ENCODE results near the gene MIOX. TPM values are rescaled to one million over a fixed set of nuclear protein-coding genes. Genes with fewer than 3 reads are reported as not detected.

The MIOX gene
- polyA plus RNA-seq, 3 donors: 0.38 TPM; not detected in 2

GRCh38 chr22:50469377-50470305, 17.0 kb upstream of the MIOX start:
- 39 to 40% (median 40%) methylated on average over 23 to 25 of the region's 25 CpGs for WGBS, 3 donors
- H3K27ac ChIP-seq (ENCODE audit: low read depth, low read length): no peak overlapping the region

GRCh38 chr22:50470491-50470890, 16.2 kb upstream of the MIOX start:
- H3K27ac ChIP-seq (ENCODE audit: low read depth, low read length): no peak overlapping the region
- 48 to 76% (median 66%) methylated on average over 6 of the region's 6 CpGs for WGBS, 3 donors

DNA sequence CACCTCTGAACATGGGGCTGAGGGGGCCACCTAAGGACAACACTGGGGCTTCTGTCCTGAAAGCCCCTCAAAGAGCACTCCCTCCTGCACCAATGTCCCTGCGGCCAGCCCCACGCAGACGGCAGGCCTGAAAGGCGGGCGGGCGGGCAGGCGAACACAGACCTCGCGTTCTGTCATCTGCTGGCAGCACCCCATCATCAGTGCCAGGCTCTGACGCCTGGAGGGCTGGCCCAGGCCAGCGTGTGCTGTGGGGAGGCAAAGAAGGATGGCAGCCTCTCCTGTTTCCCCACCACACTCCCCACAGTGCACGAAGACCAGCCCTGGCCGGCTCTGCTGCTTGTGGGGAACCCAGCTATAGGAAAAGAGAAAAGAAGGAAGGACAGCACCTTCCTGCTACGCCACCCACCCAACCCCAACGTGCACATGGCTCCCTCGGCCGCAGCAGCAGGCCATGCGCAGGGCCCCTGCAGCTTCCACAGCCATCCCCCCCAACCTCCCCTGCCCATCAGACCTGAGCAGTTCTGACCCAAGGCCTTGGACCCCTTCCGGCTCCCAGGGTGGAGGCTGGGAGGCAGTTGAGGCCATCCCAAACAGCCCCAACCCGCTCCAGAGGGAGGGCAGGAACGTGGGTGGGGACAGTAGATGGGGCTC, 15.3 kb upstream of the MIOX start:
- no peak overlapping the region for H3K27ac ChIP-seq (ENCODE audit: low read depth, low read length)
- 75 to 81% (median 80%) methylated on average over 21 of the region's 21 CpGs for WGBS, 3 donors

DNA sequence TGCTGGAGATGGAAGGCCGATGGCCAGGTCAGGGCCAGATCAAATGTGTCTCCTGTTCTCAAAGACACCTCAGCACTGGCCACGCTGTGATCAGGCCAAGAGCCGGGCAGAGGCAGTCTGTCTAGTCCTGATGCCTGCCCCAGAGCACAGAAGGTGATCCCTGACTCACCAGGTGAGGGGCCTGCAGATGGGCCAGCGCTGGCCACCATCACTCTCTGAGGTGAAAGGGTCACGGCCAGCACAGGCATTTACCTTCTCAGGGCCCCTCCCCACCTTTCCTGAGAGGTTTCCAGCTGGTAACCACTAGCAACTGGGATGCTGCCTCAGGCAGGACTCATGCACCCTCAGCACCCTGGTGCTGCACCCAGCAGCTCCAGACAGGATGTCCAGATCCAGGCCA, 14.7 kb upstream of the MIOX start:
- 80 to 85% (median 81%) methylated on average over 5 of the region's 5 CpGs for WGBS, 3 donors
- no peak overlapping the region for H3K27ac ChIP-seq (ENCODE audit: low read depth, low read length)

DNA sequence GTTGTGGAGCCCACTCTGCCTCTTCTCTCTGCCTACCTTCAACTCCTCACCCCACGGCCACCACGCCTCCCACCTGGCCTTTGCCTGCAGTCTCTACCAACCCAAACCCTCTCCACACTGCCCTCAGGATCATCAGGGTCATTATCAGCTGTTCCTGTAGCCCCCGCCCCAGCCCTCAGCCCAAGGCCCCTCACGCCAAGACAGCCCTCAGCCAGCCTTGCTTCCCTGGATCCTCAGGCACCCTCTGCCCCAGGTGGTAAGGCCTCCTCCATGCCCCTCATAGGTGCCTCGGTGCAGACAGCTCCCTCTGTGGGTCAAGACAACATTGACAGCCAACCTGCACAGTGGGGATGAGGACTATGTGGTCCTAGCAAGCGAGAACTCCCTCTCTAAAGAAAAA, 13.6 kb upstream of the MIOX start:
- H3K27ac ChIP-seq (ENCODE audit: low read depth, low read length): no peak overlapping the region
- WGBS, 3 donors: 76 to 84% (median 81%) methylated on average over 6 of the region's 6 CpGs

DNA sequence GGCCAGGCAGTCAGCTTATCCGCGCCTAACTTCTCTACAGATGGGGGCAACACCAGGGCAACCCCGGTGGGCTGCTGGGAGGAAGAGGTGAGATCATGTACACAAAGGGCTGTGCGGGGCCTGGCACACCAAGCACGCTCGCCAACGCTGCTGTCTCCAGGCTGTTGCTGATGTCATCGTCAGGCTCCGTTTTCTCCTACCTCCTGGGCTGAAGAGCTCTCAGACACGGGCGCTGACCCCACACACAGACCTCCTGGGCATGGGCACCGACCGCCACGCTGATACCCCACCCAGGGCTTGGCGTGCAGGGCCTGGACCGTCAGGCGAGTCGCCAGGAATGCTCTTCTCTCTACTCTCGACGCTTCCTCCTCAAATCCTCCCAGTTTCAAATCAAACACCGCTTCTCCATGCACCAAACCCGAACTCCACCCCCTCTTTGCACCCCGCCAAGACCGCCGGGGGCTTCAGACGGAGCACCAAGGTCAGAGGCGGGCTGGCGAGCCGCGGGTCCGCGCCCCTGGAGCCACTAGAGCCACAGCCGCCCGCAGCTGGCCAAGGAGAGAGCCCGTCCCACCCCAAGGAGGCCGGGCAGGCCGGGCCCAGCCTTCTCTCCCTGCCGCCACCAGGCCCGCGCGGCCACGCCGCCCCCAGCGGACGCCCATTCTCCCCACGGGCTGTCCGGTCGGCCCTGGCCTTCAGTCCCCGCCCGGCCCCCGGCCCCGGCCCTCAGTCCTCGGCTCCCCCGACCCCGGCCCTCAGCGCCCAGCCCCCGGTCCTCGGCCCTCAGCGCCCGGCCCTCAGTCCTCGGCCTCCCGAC, 12.6 kb upstream of the MIOX start:
- 5 to 9% (median 6%) methylated on average over 32 to 62 of the region's 62 CpGs for WGBS, 3 donors
- H3K27ac ChIP-seq (ENCODE audit: low read depth, low read length): no peak overlapping the region

DNA sequence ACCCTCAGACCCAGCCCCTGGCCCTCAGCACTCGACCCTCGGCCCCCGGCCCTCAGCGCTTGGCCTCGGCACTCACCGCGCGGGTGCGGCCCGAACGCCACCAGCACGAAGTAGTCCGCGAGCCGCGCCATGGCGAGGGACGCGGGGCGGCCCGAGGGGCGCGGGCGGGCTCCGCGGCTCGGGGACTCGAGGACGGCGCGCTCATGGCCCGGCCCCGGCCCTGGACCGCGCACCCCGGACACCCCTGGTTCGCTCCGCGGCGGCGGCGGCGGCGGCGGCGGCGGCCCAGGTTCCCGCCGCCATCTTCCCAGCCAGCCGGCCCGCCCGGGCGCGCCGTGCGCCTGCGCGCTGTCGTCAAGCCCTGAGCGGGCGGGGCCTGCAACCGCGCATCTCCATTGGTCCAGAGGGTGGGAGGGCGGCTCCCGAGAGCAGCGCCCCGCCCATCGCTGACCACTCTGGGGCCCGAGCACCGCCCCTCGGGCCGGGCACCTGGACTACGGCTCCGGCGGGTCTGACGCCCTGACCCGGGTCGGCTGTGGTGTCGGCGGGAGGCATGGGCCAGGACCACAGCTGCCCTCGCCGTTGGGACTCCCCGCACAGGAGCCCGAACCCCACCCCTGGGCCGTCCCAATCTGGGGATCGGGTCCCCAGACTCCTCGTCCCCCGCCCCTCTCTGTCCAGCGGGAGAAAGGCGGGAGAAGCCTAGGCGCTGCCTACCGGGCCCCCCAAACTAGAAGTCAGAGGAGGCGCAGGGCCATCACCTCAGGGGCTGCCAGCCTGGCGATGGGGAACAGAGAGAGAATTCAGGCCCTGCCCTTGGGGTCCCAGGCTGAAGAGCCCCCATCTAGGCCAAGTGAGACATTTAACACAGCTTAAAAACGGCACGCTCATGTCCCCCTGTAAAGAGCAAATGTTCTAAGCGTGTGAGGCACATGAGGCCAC, 11.7 kb upstream of the MIOX start, which contains the start of gene SBF1:
Gene SBF1 (minus strand): TSS at position 326 of the 942 bp plus-strand sequence. CDS start 195 bp downstream, at position 131.
- WGBS, 3 donors: 1 to 3% (median 2%) methylated on average over 50 to 97 of the region's 97 CpGs
- no peak within 1 kb of the TSS for H3K27ac ChIP-seq (ENCODE audit: low read depth, low read length)

- no peak overlapping the region for H3K27ac ChIP-seq (ENCODE audit: low read depth, low read length)
- WGBS, 3 donors: 85 to 92% (median 89%) methylated on average over 6 of the region's 6 CpGs
Measured at GRCh38 chr22:50475652-50476002, 11.0 kb upstream of the MIOX start.

DNA sequence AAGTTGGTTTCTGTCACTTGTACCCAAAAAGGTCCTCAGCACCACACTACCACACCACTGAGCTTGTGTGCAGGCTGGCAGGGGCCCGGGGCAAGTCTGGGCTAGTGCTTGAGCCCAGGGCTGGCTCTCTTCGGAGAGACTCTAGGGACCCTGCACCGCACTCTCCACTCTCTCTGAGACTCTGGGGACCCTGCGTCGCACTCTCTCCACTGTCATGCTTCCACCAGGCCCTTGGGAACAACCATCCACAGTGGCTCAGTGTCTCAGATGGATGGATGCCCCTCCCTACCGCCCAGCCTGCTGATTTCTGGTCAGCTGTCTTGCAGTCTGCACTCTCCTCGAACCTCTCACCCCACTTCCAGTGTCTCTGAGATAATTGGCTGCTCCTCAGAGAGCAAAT, 9.8 kb upstream of the MIOX start:
- 75 to 80% (median 79%) methylated on average over 7 of the region's 7 CpGs for WGBS, 3 donors

GRCh38 chr22:50477923-50478322, 8.7 kb upstream of the MIOX start:
- H3K27ac ChIP-seq (ENCODE audit: low read depth, low read length): no peak overlapping the region
- 92 to 94% (median 94%) methylated on average over 12 of the region's 12 CpGs for WGBS, 3 donors

More for the DNA sequence above, 9.8 kb upstream of the MIOX start:
- H3K27ac ChIP-seq (ENCODE audit: low read depth, low read length): no peak overlapping the region

- no peak overlapping the region for H3K27ac ChIP-seq (ENCODE audit: low read depth, low read length)
- 60 to 70% (median 64%) methylated on average over 11 of the region's 11 CpGs for WGBS, 3 donors
Measured at GRCh38 chr22:50479721-50480120, 6.9 kb upstream of the MIOX start.

DNA sequence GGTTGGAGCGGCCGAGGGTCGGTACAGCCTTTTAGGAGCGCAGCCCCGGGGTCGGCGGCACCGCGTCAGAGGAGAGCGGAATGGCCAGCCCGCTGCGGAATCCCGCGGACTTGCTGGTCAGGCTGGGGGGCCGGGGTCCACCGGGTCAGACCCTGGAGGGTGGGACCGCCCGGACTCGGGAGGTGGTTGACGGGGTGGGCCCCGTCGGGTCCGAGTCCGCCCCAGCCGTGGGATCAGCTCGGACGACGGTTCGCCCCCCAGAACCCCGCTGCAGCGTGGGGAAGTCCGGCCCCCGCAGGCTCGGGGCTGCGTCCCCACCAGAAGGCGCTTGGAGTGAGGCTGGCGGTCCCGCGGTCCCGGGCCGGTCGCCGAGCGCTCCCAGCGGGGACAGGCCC, 5.6 kb upstream of the MIOX start:
- 2 to 9% (median 3%) methylated on average over 35 to 45 of the region's 45 CpGs for WGBS, 3 donors
- H3K27ac ChIP-seq (ENCODE audit: low read depth, low read length): no peak overlapping the region

- H3K27ac ChIP-seq (ENCODE audit: low read depth, low read length): no peak within 1 kb of the TSS
- 2 to 3% (median 2%) methylated on average over 39 to 70 of the region's 70 CpGs for WGBS, 3 donors
Measured at GRCh38 chr22:50481440-50482106, 5.1 kb upstream of the MIOX start, which contains the start of gene ADM2. TSS of gene ADM2 (plus strand) at chr22:50481543. CDS start at chr22:50481848, 305 bp downstream.

DNA sequence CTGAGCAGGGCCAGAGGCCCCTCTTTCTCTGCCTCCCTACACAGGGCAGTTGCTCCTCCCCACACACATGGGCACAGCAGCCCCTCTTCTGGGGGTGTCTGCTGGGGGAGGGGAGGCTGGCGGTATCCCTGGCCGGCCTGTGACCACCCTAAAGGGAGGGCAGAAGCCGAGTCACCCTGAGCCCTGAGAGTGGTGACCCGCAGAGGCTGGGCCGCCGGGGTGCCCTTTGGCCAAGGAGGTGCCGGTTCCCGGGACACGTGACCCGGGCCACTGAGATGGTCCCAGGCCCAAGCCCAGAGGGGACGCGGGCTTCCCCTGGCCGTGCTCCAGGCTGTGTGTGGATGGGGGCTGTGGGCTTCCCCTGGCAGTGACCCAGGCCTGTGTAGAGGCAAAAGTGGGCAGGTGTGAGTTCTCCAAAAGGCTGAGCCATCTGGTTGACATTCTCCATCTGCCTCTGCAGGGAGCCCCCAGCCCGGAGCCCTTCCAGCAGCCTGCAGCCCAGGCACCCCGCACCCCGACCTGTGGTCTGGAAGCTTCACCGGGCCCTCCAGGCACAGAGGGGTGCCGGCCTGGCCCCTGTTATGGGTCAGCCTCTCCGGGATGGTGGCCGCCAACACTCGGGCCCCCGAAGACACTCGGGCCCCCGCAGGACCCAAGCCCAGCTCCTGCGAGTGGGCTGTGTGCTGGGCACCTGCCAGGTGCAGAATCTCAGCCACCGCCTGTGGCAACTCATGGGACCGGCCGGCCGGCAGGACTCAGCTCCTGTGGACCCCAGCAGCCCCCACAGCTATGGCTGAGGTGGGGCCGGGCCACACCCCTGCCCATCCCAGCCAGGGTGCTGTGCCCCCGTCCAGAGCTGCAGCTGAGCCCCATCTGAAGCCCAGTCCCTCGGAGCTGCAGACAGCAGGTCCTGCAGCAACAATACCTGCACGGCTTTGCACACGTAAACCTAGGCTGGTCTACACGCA, 4.3 kb upstream of the MIOX start:
- 41 to 60% (median 58%) methylated on average over 33 to 35 of the region's 35 CpGs for WGBS, 3 donors
- no peak overlapping the region for H3K27ac ChIP-seq (ENCODE audit: low read depth, low read length)

DNA sequence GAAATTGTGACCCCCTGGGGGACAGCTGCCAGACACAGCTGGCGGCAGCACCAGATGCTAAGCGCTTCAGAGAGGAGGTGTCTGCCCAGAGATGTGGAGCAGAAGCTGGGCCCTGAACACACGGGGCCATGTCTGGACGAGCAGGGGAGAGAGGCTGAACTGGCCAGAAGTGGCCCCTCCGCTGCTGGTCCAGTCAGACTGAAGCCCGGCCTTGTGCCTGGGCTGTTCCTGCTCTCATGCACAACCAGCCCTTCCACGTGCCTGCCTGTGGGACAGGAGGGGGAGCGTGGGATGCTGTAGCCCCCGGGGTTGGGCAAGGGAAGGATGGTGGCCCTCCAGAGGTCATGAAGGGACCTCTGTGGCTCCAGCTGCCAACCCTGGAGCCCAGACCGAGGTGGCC, 3.6 kb upstream of the MIOX start:
- 33 to 83% (median 80%) methylated on average over 10 of the region's 10 CpGs for WGBS, 3 donors
- H3K27ac ChIP-seq (ENCODE audit: low read depth, low read length): no peak overlapping the region

DNA sequence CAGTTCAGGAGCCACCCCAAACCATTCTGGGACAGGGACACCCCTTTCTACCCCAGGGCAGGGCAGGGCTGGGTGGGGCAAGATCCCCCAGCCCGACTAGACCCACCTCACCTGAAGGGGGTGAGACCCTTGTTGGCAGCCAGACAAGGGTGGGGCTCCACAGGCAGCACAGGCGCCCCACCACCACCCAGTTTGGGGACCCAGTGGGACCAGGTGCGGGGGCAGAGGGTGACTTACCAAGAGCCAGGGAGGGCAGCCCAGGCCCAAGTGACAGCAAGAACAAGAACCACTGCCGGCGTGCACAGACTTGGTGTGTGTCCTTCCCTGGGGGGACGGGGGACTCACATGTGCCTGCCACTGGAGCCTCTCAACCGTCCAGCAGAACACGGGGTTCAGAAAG, 3.1 kb upstream of the MIOX start:
- no peak overlapping the region for H3K27ac ChIP-seq (ENCODE audit: low read depth, low read length)
- WGBS, 3 donors: 53 to 92% (median 87%) methylated on average over 6 to 8 of the region's 8 CpGs
